SK-N-MC (cell line): ENCODE results near the gene SIRT7.

ENCODE experiments used
- EZH2 ChIP-seq: fragments of 200-600 bp; sonication (generic); IDR thresholded peaks from one replicate; pipeline ENCODE4 v1.6.1; 2017; ENCODE audit warnings: antibody characterized with exemption
- FOXP2 ChIP-seq: optimal IDR thresholded peaks from 2 replicates; pipeline ENCODE3; 2011; ENCODE audit warnings: mild to moderate bottlenecking, moderate library complexity; ENCODE audit not compliant: insufficient read depth; ENCODE audit errors: extremely low read length, control extremely low read depth
- POLR2AphosphoS5 ChIP-seq: IDR thresholded peaks from 2 replicates; pipeline ENCODE4 v1.6.1; 2012; ENCODE audit warnings: mild to moderate bottlenecking, low read depth, low read length, borderline replicate concordance

DNA sequence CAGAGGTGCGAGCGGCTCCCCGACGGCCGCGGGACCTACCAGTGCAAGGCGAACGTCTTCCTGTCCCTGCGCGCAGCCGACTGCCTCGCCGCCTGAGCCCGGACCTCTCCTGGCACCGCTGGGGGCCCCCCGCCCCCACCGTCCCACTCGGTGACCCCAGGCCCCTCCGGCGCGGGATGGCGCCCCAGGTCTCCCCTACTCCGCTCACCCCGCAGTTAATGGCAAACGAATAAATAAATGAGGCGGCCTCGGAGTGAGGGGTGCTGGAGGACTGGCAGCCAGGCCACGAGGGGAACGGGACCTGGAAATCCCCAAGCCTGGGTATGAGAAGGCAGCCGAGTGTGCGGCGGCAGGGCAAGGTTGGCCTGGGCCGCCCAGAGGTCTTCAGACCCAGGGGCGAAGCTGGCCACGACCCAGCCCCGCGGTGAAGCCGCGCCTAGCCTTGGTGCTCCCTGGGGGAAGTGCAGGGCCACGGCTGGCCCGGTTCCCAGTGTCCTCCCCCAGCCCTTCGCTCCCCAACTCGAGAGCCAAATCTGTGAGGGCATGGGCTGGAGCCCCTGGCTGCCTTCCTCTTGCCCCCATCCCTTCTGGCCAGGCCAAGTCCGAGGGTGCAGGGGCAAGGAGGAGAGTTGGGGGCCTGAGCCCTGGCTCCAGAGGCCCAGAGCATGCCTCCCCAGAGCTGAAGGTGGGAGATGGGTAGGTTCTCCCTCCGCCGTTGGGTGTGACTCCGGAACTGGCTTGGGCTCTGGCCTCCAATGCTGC lies 15.1 kb downstream of the SIRT7 start:
- no peak for TF ChIP-seq POLR2AphosphoS5
- TF ChIP-seq FOXP2, result no peak
- no peak for TF ChIP-seq EZH2
